Measurements from ENCODE around the gene CDC42BPA.

- TF ChIP-seq, protein P1, sequence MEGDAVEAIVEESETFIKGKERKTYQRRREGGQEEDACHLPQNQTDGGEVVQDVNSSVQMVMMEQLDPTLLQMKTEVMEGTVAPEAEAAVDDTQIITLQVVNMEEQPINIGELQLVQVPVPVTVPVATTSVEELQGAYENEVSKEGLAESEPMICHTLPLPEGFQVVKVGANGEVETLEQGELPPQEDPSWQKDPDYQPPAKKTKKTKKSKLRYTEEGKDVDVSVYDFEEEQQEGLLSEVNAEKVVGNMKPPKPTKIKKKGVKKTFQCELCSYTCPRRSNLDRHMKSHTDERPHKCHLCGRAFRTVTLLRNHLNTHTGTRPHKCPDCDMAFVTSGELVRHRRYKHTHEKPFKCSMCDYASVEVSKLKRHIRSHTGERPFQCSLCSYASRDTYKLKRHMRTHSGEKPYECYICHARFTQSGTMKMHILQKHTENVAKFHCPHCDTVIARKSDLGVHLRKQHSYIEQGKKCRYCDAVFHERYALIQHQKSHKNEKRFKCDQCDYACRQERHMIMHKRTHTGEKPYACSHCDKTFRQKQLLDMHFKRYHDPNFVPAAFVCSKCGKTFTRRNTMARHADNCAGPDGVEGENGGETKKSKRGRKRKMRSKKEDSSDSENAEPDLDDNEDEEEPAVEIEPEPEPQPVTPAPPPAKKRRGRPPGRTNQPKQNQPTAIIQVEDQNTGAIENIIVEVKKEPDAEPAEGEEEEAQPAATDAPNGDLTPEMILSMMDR (IDR thresholded peaks at IDR 0.05) = no peak
- no peak for TF ChIP-seq POLR2A (IDR thresholded peaks at IDR 0.05)
Measured at GRCh38 chr1:227315629-227316346, 2.5 kb downstream of the CDC42BPA start.

Measured in testis (tissue), 2 donors.